Measurements from ENCODE around the gene EFNA1.
A peak's percentile ranks its signal among the peaks of the same experiment; 100 is the strongest.

Gene EFNA1

GRCh38 chr1:155175281-155175926 is 47.7 kb downstream of the EFNA1 start:
- DNase-seq (ENCODE audit: low read depth): no peak

DNA sequence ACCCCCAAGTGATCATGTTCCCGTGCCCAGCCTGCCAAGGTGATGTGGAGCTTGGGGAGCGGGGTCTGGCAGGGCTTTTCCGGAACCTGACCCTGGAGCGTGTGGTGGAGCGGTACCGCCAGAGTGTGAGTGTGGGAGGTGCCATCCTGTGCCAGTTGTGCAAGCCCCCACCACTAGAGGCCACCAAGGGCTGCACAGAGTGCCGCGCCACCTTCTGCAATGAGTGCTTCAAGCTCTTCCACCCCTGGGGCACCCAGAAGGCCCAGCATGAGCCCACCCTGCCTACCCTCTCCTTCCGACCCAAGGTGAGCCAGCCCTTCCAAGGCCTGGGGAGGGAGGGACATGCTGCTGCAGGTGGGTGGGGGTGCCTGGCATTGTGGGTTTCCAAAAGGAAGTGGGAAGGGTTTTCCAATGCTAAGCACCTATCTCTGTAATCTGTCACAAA is 48.3 kb downstream of the EFNA1 start:
- no peak for DNase-seq (ENCODE audit: low read depth)

- peak; percentile 36 for DNase-seq (ENCODE audit: low read depth)
Observed at GRCh38 chr1:155176544-155177071, 48.9 kb downstream of the EFNA1 start.

GRCh38 chr1:155177192-155177917 is 49.7 kb downstream of the EFNA1 start:
- no peak for DNase-seq (ENCODE audit: low read depth)

DNA sequence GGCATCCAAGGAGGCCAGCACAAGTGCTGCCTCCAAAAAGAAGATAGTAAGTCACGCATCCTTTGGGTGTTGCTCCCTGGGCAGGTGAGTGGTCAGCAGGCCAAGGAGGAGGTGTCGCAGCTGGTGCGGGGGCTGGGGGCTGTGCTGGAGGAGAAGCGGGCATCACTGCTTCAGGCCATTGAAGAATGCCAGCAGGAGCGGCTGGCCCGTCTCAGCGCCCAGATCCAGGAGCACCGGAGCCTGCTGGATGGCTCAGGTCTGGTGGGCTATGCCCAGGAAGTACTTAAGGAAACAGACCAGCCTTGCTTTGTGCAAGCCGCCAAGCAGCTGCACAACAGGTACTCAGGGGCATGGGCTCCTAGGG is 50.2 kb downstream of the EFNA1 start:
- no peak for DNase-seq (ENCODE audit: low read depth)

- DNase-seq (ENCODE audit: low read depth): no peak
Observed at GRCh38 chr1:155178441-155179111, 50.9 kb downstream of the EFNA1 start.

DNA sequence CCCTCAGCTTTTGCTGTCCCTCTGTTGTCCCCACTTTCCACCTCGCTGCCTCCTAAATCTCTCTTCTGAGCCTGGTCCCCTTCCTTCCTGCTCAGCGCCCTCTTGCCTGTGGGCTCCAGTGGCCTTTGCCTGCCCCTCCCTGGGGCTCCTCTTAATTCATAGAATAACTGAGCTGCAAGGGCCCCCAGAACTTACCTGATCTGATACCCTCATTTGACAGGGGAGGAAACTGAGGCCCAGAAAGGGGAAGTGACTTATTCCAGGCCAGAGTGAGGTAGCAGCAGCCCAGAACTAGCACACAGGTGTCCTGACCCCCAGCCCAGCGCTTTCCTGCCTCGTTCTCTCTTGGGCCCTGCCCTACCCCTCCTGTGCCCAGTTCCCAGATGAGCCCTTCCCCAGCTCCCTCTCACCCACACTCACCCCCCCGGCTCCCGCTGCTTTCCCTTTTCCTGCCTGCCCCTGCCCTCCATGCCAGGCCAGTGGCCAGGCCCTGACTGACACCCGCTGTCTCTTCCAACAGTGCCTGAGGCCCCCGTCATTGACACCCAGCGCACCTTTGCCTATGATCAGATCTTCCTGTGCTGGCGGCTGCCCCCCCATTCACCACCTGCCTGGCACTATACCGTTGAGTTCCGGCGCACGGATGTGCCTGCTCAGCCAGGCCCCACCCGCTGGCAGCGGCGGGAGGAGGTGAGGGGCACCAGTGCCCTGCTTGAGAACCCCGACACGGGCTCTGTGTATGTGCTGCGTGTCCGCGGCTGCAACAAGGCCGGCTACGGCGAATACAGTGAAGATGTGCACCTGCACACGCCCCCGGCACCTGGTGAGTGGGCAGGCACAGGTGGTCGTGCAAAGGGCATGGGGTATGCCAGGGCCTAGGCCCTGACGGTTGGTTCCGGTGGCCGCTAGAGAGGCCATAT is 51.7 kb downstream of the EFNA1 start:
- no peak for DNase-seq (ENCODE audit: low read depth)

DNA sequence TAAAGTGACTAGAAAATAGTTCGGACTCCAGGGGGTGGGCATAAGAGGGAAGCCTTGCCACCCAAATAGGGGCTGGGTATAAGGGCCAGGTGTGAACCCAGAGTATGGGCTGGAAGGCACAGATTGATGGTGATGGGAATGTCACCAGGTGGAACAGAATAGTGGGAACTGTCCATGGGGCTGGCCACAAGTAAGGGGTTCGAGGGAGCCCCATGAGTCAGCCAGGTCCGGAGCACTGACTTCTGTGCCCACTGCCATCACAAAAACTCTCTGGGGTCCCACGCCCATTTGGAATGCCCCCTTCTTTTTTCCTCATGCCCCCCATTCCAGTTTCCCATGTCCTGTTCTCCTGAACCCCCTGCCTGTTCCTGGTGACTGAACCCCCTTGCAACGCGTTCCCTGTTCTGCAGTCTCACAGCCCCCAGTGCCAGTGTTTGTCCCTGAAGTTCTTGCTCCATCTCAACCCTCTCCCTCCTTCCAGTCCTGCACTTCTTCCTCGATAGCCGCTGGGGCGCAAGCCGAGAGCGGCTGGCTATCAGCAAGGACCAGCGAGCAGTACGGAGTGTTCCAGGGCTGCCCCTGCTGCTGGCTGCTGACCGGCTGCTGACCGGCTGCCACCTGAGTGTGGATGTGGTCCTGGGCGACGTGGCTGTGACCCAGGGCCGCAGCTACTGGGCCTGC is 53.8 kb downstream of the EFNA1 start:
- no peak for DNase-seq (ENCODE audit: low read depth)

DNA sequence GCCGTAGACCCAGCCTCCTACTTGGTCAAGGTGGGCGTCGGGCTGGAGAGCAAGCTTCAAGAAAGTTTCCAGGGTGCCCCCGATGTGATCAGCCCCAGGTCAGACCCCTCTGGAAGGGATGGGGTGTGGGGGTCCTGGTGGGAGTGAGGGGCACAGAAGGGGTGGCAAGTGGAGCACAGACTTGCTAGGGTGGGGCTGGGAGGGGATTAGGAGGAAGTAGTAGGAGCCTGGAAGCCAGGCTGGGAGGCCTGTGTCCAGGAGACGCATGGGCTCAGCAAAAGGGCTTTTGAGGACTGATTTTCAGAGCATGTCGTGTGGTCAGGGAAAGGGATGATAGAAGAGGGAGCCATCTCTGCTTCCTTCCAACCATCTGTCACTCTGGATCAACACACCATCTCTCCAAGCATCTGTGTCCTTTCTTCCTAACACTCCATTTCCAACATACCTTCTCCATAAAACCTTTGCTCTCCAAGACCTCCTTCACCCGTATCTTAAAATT is 54.4 kb downstream of the EFNA1 start:
- DNase-seq (ENCODE audit: low read depth): no peak

- DNase-seq (ENCODE audit: low read depth): no peak
Observed at GRCh38 chr1:155183775-155184221, 56.1 kb downstream of the EFNA1 start.

GRCh38 chr1:155184351-155184811 is 56.7 kb downstream of the EFNA1 start:
- no peak for DNase-seq (ENCODE audit: low read depth)

All from HS-27A (cell line).